Measurements from ENCODE around the gene ZBTB9. TPM values are rescaled to one million over a fixed set of nuclear protein-coding genes. Genes with fewer than 3 reads are reported as not detected.

ZBTB9 gene
- polyA plus RNA-seq, 1 of the 3 experiments (the other 2 are of a cell fraction): 5.7 TPM

GRCh38 chr6:33497157-33497556 lies 42.8 kb downstream of the ZBTB9 start:
- DNase-seq: no peak
- Histone ChIP-seq H3F3A (replicated peaks; ENCODE audit: insufficient read depth) (no peaks in the 10 kb centered on the region), H3K27me3 (ENCODE audit: insufficient read depth) (no peaks in the 10 kb centered on the region; the same call in 1 of the 2 replicates), H3K9me3 (no peaks in the 10 kb centered on the region), H3K36me3 (replicated peaks in 1 of 2; ENCODE audit: control insufficient read depth in 1 of 2, insufficient read depth in 2 of 2, low read length in 1 of 2) (no peaks in the 10 kb centered on the region), H3K4me1 (ENCODE audit: control insufficient read depth in 1 of 2, insufficient read depth in 2 of 2, low read depth in 1 of 2, low read length in 1 of 2) (no peaks in the 10 kb centered on the region; a peak in 1 of 4 replicates), H4K20me1 (ENCODE audit: insufficient read depth) (no peaks in the 10 kb centered on the region), H3K4me2 (no peak overlapping the region), H3K79me2 (ENCODE audit: insufficient read depth) (no peaks in the 10 kb centered on the region), H3K9me2 (no peaks in the 10 kb centered on the region), H3K4me3 (ENCODE audit: low read depth in 2 of 2, low read length in 1 of 2) (no peak overlapping the region), H3K9ac (no peak overlapping the region), H2AFZ (ENCODE audit: low read depth) (no peak overlapping the region), H3K27ac (ENCODE audit: low read depth in 2 of 2, low read length in 1 of 2) (no peak overlapping the region)
- CTCF ChIA-PET: no interaction called here
- POLR2A ChIA-PET: no interaction called here
- TF ChIP-seq TAF1 (IDR thresholded peaks at IDR 0.05; ENCODE audit: borderline replicate concordance, low read depth, low read length) (no peak), ELF1 (IDR thresholded peaks at IDR 0.05) (no peak)
- 94% methylated on average over 7 of the region's 7 CpGs for WGBS (ENCODE audit: low lambda C conversion rate)

DNA sequence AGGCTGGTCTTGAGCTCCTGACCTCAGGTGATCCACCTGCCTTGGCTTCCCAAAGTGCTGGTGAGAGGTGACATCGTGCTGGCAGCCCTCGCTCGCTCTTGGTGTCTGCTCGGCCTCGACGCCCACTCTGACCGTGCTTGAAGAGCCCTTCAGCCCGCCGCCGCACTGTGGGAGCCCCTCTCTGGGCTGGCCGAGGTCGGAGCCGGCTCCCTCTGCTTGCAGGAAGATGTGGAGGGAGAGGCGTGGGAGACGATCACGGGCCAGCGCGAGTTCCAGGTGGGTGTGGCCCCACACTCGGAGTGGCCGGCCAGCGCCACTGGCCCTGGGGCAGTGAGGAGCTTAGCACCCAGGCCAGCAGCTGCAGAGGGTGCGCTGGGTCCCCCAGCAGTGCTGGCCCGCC lies 48.1 kb downstream of the ZBTB9 start:
- no peak overlapping the region for H3K9ac ChIP-seq
- no peaks in the 10 kb centered on the region; a peak in 1 of 4 replicates for H3K4me1 ChIP-seq (ENCODE audit: control insufficient read depth in 1 of 2, insufficient read depth in 2 of 2, low read depth in 1 of 2, low read length in 1 of 2)
- no peaks in the 10 kb centered on the region for H4K20me1 ChIP-seq (ENCODE audit: insufficient read depth)
- H3K4me3 ChIP-seq (ENCODE audit: low read depth in 2 of 2, low read length in 1 of 2): no peak overlapping the region
- no peaks in the 10 kb centered on the region for H3F3A ChIP-seq (replicated peaks; ENCODE audit: insufficient read depth)
- DNase-seq: no peak
- H2AFZ ChIP-seq (ENCODE audit: low read depth): no peak overlapping the region
- TF ChIP-seq MEF2A (IDR thresholded peaks at IDR 0.05; ENCODE audit: borderline replicate concordance, low read depth): no peak
- no peak for TF ChIP-seq JUND (IDR thresholded peaks at IDR 0.05)
- no peak for TF ChIP-seq RCOR1 (IDR thresholded peaks at IDR 0.05; ENCODE audit: low read length)
- TF ChIP-seq USF2 (IDR thresholded peaks at IDR 0.05; ENCODE audit: borderline replicate concordance, low read depth, low read length): no peak
- TF ChIP-seq YY1 (IDR thresholded peaks at IDR 0.05; ENCODE audit: low read depth): no peak
- TF ChIP-seq, protein P1, sequence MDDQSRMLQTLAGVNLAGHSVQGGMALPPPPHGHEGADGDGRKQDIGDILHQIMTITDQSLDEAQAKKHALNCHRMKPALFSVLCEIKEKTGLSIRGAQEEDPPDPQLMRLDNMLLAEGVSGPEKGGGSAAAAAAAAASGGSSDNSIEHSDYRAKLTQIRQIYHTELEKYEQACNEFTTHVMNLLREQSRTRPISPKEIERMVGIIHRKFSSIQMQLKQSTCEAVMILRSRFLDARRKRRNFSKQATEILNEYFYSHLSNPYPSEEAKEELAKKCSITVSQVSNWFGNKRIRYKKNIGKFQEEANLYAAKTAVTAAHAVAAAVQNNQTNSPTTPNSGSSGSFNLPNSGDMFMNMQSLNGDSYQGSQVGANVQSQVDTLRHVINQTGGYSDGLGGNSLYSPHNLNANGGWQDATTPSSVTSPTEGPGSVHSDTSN (IDR thresholded peaks at IDR 0.05): no peak
- TF ChIP-seq, protein P2, sequence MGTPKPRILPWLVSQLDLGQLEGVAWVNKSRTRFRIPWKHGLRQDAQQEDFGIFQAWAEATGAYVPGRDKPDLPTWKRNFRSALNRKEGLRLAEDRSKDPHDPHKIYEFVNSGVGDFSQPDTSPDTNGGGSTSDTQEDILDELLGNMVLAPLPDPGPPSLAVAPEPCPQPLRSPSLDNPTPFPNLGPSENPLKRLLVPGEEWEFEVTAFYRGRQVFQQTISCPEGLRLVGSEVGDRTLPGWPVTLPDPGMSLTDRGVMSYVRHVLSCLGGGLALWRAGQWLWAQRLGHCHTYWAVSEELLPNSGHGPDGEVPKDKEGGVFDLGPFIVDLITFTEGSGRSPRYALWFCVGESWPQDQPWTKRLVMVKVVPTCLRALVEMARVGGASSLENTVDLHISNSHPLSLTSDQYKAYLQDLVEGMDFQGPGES (IDR thresholded peaks at IDR 0.05; ENCODE audit: low read depth, low read length): no peak
- no peak for TF ChIP-seq FOXJ3 (CRISPR knock-in tag; IDR thresholded peaks at IDR 0.05)
- TF ChIP-seq POLR2AphosphoS5 (IDR thresholded peaks at IDR 0.05; ENCODE audit: low read depth, low read length): no peak
- TF ChIP-seq, protein P3, sequence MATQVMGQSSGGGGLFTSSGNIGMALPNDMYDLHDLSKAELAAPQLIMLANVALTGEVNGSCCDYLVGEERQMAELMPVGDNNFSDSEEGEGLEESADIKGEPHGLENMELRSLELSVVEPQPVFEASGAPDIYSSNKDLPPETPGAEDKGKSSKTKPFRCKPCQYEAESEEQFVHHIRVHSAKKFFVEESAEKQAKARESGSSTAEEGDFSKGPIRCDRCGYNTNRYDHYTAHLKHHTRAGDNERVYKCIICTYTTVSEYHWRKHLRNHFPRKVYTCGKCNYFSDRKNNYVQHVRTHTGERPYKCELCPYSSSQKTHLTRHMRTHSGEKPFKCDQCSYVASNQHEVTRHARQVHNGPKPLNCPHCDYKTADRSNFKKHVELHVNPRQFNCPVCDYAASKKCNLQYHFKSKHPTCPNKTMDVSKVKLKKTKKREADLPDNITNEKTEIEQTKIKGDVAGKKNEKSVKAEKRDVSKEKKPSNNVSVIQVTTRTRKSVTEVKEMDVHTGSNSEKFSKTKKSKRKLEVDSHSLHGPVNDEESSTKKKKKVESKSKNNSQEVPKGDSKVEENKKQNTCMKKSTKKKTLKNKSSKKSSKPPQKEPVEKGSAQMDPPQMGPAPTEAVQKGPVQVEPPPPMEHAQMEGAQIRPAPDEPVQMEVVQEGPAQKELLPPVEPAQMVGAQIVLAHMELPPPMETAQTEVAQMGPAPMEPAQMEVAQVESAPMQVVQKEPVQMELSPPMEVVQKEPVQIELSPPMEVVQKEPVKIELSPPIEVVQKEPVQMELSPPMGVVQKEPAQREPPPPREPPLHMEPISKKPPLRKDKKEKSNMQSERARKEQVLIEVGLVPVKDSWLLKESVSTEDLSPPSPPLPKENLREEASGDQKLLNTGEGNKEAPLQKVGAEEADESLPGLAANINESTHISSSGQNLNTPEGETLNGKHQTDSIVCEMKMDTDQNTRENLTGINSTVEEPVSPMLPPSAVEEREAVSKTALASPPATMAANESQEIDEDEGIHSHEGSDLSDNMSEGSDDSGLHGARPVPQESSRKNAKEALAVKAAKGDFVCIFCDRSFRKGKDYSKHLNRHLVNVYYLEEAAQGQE (IDR thresholded peaks at IDR 0.05; ENCODE audit: low read depth, low read length): no peak
- TF ChIP-seq RXRA (IDR thresholded peaks at IDR 0.05; ENCODE audit: borderline replicate concordance, low read depth): no peak
- TF ChIP-seq TAF1 (IDR thresholded peaks at IDR 0.05; ENCODE audit: borderline replicate concordance, low read depth, low read length): no peak
- TF ChIP-seq RFX5 (IDR thresholded peaks at IDR 0.05; ENCODE audit: low read length): no peak
- no peak for TF ChIP-seq CTCF (IDR thresholded peaks at IDR 0.05)
- no peak for TF ChIP-seq NFIC (IDR thresholded peaks at IDR 0.05; ENCODE audit: borderline replicate concordance)
- TF ChIP-seq SIN3A (IDR thresholded peaks at IDR 0.05; ENCODE audit: borderline replicate concordance, low read depth, low read length): no peak
- no peak for TF ChIP-seq RAD21 (IDR thresholded peaks at IDR 0.05; ENCODE audit: low read length)
- no peak for TF ChIP-seq SMC3 (IDR thresholded peaks at IDR 0.05; ENCODE audit: low read depth, low read length)
- H3K27me3 ChIP-seq (ENCODE audit: insufficient read depth): no peaks in the 10 kb centered on the region; the same call in 1 of the 2 replicates
- ChIA-PET POLR2A (no interaction called here), CTCF (interaction anchor here (1.7 kb wide), 1 partner anchor 87 kb away, joined by 4 read pairs; no protein-coding TSS in a partner anchor)
- no peaks in the 10 kb centered on the region for H3K79me2 ChIP-seq (ENCODE audit: insufficient read depth)
- no peaks in the 10 kb centered on the region for H3K9me2 ChIP-seq
- H3K27ac ChIP-seq (ENCODE audit: low read depth in 2 of 2, low read length in 1 of 2): no peak overlapping the region
- no peaks in the 10 kb centered on the region for H3K9me3 ChIP-seq
- no peaks in the 10 kb centered on the region for H3K36me3 ChIP-seq (replicated peaks in 1 of 2; ENCODE audit: control insufficient read depth in 1 of 2, insufficient read depth in 2 of 2, low read length in 1 of 2)
- H3K4me2 ChIP-seq: no peak overlapping the region
- WGBS (ENCODE audit: low lambda C conversion rate): 76% methylated on average over 15 of the region's 23 CpGs
